HG03520 (cell line): ENCODE results near the gene VCAM1.
"Not testable (repeated sequence)": the region's sequence is repeated elsewhere in the genome, so short reads cannot be mapped to it uniquely, and the experiment has no call there.

Experiments
- ATAC-seq: cut with Tn5 transposase; IDR thresholded peaks from one replicate; pipeline ENCODE4 v1.9.1; 2021; ENCODE audit warnings: mild to moderate bottlenecking, moderate library complexity; ENCODE audit not compliant: unreplicated experiment

VCAM1 gene, protein sequence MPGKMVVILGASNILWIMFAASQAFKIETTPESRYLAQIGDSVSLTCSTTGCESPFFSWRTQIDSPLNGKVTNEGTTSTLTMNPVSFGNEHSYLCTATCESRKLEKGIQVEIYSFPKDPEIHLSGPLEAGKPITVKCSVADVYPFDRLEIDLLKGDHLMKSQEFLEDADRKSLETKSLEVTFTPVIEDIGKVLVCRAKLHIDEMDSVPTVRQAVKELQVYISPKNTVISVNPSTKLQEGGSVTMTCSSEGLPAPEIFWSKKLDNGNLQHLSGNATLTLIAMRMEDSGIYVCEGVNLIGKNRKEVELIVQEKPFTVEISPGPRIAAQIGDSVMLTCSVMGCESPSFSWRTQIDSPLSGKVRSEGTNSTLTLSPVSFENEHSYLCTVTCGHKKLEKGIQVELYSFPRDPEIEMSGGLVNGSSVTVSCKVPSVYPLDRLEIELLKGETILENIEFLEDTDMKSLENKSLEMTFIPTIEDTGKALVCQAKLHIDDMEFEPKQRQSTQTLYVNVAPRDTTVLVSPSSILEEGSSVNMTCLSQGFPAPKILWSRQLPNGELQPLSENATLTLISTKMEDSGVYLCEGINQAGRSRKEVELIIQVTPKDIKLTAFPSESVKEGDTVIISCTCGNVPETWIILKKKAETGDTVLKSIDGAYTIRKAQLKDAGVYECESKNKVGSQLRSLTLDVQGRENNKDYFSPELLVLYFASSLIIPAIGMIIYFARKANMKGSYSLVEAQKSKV

GRCh38 chr1:100719490-100719889 is at the start of gene VCAM1:
VCAM1 (plus strand) TSS chr1:100719742; CDS start chr1:100719861, 119 bp downstream.
- no peak for ATAC-seq

GRCh38 chr1:100670083-100670482 is 49.5 kb upstream of the VCAM1 start:
- no peak for ATAC-seq

DNA sequence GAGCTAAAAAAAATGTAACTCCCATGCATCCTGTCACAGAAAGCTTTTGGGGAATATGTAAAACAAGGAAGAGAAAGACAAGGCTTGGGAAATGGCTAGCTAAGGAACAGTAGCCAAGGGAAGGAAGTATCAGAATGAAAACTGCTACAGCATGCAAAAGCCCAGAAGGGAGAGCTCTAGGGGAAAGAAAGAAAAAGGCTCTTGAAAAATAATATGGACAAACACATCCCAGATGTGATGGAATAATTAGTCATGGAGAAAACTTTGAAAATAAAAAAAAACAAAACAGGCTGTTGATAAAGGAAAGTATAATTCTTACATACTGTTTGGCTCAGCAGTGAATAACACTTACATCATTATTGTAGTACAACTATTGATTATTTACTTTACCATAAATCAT is 47.9 kb upstream of the VCAM1 start:
- ATAC-seq: no peak

GRCh38 chr1:100683448-100684349 is 35.8 kb upstream of the VCAM1 start:
- ATAC-seq: no peak

DNA sequence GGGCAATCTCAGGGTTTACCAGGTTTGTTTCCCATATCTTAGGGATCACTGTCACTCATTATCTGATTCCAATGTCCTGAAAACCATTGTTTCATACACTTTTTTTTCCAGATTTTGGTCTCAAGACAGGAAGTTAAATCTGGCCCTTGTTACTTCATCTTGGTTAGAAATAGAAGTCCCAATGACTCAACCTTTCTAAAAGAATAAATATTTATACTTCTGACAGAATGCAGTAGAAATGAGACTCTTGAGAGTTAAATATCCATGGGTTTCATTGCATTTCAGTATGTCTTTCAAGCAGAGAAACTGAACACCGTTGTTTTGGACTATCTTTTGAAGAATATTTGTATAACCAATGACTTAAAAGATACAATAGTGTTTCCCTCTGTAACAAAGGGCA is 19.8 kb upstream of the VCAM1 start:
- ATAC-seq: no peak

- ATAC-seq: no peak
Measured at GRCh38 chr1:100700586-100700985, 19.0 kb upstream of the VCAM1 start.

DNA sequence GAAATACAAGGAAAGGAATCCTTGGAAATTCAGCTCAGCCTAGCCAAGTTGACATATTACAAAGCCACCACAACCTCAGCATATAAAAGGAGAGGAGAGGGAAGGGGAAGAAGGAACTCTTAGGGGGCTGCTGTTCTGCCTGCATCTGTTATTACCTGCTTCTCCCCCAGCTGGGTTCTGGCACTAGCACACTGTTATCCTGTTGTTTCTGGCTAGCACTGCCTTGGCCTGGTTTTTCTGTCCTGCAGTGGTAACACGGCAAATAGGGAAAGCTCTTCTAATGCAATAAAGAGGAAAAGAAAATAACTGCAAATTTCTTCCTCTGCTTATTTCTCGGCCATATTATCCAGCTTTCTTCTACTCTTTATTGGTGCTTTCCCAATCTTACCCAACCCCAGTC is 16.5 kb upstream of the VCAM1 start:
- ATAC-seq: no peak

- ATAC-seq: no peak
Measured at GRCh38 chr1:100703716-100704115, 15.8 kb upstream of the VCAM1 start.

DNA sequence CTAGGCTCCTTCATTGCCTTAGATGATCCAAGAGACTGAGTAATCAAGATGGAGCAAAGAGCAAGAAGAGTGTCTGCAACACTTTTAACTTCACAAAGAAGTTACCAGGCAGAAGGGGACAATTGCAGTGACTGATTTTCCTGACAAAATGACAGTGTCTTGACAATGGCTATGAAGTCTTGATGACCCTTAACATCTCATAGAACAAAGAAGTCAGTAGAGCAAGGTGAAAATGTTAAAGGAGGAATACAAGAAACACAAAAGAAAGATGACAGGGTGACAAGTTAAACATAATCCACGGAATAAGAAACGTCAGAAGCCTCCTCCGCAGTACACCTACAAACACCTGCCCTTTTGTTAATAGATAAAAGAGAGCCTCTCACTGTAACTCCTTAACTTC is 15.1 kb upstream of the VCAM1 start:
- ATAC-seq: no peak

- ATAC-seq: no peak
Measured at GRCh38 chr1:100706296-100706695, 13.2 kb upstream of the VCAM1 start.

- ATAC-seq: no peak
Measured at GRCh38 chr1:100706856-100707255, 12.7 kb upstream of the VCAM1 start.

GRCh38 chr1:100708476-100709062 is 11.0 kb upstream of the VCAM1 start:
- ATAC-seq: no peak

- no peak for ATAC-seq
Measured at GRCh38 chr1:100710906-100711682, 8.4 kb upstream of the VCAM1 start.

GRCh38 chr1:100713027-100713426 is 6.5 kb upstream of the VCAM1 start:
- not testable (repeated sequence) for ATAC-seq

DNA sequence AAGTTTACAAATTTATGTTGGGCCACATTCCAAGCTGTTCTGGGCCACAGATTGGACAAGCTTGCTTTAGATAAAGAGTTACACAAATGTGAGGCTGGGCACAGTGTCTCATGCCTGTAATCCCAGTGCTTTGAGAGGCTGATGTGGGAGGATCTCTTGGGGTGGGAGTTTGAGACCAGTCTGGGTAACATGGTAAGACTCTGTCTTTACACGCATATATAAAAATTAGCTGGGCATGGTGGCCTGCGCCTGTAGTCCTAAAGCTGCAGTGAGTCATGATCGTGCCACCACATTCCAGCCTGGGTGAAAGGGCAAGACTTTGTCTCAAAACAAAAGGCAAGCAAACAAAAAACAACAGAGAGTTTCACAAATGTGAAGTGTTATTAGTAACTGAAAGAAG is 5.9 kb upstream of the VCAM1 start:
- no peak for ATAC-seq

- ATAC-seq: no peak
Measured at GRCh38 chr1:100714599-100714998, 4.9 kb upstream of the VCAM1 start.

GRCh38 chr1:100717218-100717617 is 2.3 kb upstream of the VCAM1 start:
- no peak for ATAC-seq

- no peak for ATAC-seq
Measured at GRCh38 chr1:100718581-100718980, 961 bp upstream of the VCAM1 start.

DNA sequence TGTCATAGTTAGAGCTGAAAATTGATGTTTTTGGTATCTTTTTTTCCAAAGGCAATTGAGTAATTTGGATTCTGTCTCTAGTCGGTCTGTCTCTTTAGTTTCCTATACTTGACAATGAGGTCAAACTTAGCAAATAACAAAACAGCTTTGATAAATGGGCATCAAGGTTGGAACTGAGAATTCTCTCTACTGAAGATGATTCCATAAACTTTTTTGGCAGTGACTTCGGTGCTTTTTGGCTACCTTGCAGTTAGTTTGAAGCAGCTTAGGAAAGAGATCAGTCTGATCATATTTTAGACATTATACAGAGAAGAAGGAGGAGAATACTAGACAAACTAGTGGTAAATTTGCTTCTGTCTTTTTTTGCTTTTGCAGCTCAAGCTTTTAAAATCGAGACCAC is 559 bp downstream of the VCAM1 start:
- no peak for ATAC-seq

DNA sequence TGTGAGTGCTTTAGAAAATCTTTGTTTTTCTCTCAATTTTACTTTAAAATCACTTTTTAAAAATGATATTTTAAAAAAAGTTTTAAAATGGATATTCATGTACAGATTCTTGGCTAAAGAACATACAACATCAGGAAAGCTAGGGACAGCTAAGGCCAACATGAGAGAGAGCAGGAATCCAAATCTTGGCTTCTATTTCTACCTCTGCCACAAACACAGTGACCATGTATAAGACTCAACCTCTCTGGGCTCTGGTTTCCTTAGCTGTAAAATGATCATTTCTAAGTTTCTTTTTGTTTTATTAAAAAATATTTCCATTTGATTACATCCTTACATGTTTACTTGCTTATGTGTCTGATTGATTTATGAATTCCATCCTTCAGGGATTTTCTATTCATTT is 1.2 kb downstream of the VCAM1 start:
- no peak for ATAC-seq
